ENCODE data around the gene ATP10B.
"Not testable (repeated sequence)": the region's sequence is repeated elsewhere in the genome, so short reads cannot be mapped to it uniquely, and the experiment has no call there.

Gene ATP10B

GRCh38 chr5:160824301-160825001, 27.6 kb downstream of the ATP10B start:
- DNase-seq, result no peak

- not testable (repeated sequence) for DNase-seq
Observed at GRCh38 chr5:160812996-160813395, 39.0 kb downstream of the ATP10B start.

- DNase-seq, result no peak
Observed at GRCh38 chr5:160805376-160805775, 46.6 kb downstream of the ATP10B start.

GRCh38 chr5:160802592-160802991, 49.4 kb downstream of the ATP10B start:
- DNase-seq, result no peak

- no peak for DNase-seq
Observed at GRCh38 chr5:160800375-160801275, 51.4 kb downstream of the ATP10B start.

- no peak for DNase-seq
Observed at GRCh38 chr5:160799184-160799583, 52.8 kb downstream of the ATP10B start.

GRCh38 chr5:160797020-160797419, 55.0 kb downstream of the ATP10B start:
- no peak for DNase-seq

GRCh38 chr5:160793530-160793899, 58.5 kb downstream of the ATP10B start:
- DNase-seq, result no peak

GRCh38 chr5:160792732-160793529, 59.1 kb downstream of the ATP10B start:
- no peak for DNase-seq

GRCh38 chr5:160792281-160792680, 59.7 kb downstream of the ATP10B start:
- no peak for DNase-seq

GRCh38 chr5:160789219-160789859, 62.7 kb downstream of the ATP10B start:
- no peak for DNase-seq

GRCh38 chr5:160788102-160788660, 63.8 kb downstream of the ATP10B start:
- DNase-seq, result no peak

GRCh38 chr5:160787240-160787639, 64.8 kb downstream of the ATP10B start:
- DNase-seq, result no peak

- no peak for DNase-seq
Observed at GRCh38 chr5:160774666-160775315, 77.2 kb downstream of the ATP10B start.

- DNase-seq, result no peak
Observed at GRCh38 chr5:160773646-160774410, 78.2 kb downstream of the ATP10B start.

GRCh38 chr5:160772854-160773253, 79.2 kb downstream of the ATP10B start:
- DNase-seq, result no peak

GRCh38 chr5:160770718-160771117, 81.3 kb downstream of the ATP10B start:
- DNase-seq, result no peak

- no peak for DNase-seq
Observed at GRCh38 chr5:160769301-160769700, 82.7 kb downstream of the ATP10B start.

GRCh38 chr5:160767062-160767461, 84.9 kb downstream of the ATP10B start:
- no peak for DNase-seq

GRCh38 chr5:160760008-160760407, 92.0 kb downstream of the ATP10B start:
- DNase-seq, result no peak

- DNase-seq, result no peak
Observed at GRCh38 chr5:160757194-160757593, 94.8 kb downstream of the ATP10B start.
